CD4-positive, alpha-beta memory T cell (primary cell): ENCODE measurements around the gene ZNF708. TPM values are rescaled to one million over a fixed set of nuclear protein-coding genes. Genes with fewer than 3 reads are reported as not detected.
"Not testable (repeated sequence)": the region's sequence is repeated elsewhere in the genome, so short reads cannot be mapped to it uniquely, and the experiment has no call there.

Experiments
- CTCF ChIA-PET: fragments of 350-600 bp; sonication (Branson Sonifier 250); formaldehyde crosslinking; loops from one replicate; lab custom pipeline; 2021; ENCODE audit warnings: inconsistent platforms; ENCODE audit not compliant: partially characterized antibody; lab: Charles Lee
- POLR2A ChIA-PET: fragments of 350-600 bp; sonication (Branson Sonifier 250); formaldehyde crosslinking; loops from one replicate; lab custom pipeline; 2021; ENCODE audit not compliant: partially characterized antibody; lab: Charles Lee
- DNase-seq, 5 donors: peaks; one replicate each; pipeline versions ENCODE4 v3.0.0 to v3.0.0-alpha.2; 2020 to 2022; ENCODE audit warnings: mixed read lengths in 1 of 5
- H3K27ac ChIP-seq: one replicate; pipeline ENCODE4 v1.7.0; 2013; ENCODE audit warnings: low read depth, low read length
- H3K27me3 ChIP-seq: 2 replicates; pipeline ENCODE4 v1.7.0; 2013; ENCODE audit warnings: mild to moderate bottlenecking, low read length, moderate library complexity; ENCODE audit not compliant: insufficient read depth
- H3K36me3 ChIP-seq: 2 replicates; pipeline ENCODE4 v1.7.0; 2013; ENCODE audit warnings: mild to moderate bottlenecking, low read length, moderate library complexity; ENCODE audit not compliant: insufficient read depth
- H3K4me1 ChIP-seq: 2 replicates; pipeline ENCODE4 v1.7.0; 2013; ENCODE audit warnings: mild to moderate bottlenecking, low read length, moderate library complexity; ENCODE audit not compliant: insufficient read depth
- H3K4me3 ChIP-seq, 2 donors: one replicate each; pipeline ENCODE4 v1.7.0; 2013; ENCODE audit warnings: low read length in 2 of 2, mild to moderate bottlenecking in 1 of 2
- H3K9me3 ChIP-seq, 2 donors: one replicate each; pipeline ENCODE4 v1.7.0; 2013; ENCODE audit warnings: low read length in 2 of 2, control low read depth in 1 of 2; ENCODE audit not compliant: control insufficient read depth in 1 of 2
- H3K27ac Mint-ChIP-seq, 7 donors: one replicate each; pipeline ENCODE4 v1.8.0; 2020 to 2021; ENCODE audit warnings: mixed read lengths in 7 of 7, mild to moderate bottlenecking in 6 of 7, inconsistent platforms in 3 of 7, moderate library complexity in 3 of 7
- H3K27me3 Mint-ChIP-seq, 2 donors: one replicate each; pipeline ENCODE4 v1.8.0; 2020 to 2021; ENCODE audit warnings: mixed read lengths in 2 of 2
- H3K36me3 Mint-ChIP-seq, 2 donors: one replicate each; pipeline ENCODE4 v1.8.0; 2020 to 2021; ENCODE audit warnings: mixed read lengths in 2 of 2, inconsistent platforms in 1 of 2, mild to moderate bottlenecking in 1 of 2
- H3K4me1 Mint-ChIP-seq, 4 donors: one replicate each; pipeline ENCODE4 v1.8.0; 2020 to 2021; ENCODE audit warnings: mixed read lengths in 4 of 4, mild to moderate bottlenecking in 1 of 4
- H3K4me3 Mint-ChIP-seq, 8 donors: one replicate each; pipeline ENCODE4 v1.8.0; 2020 to 2021; ENCODE audit warnings: mixed read lengths in 8 of 8, mild to moderate bottlenecking in 7 of 8, moderate library complexity in 6 of 8, inconsistent platforms in 3 of 8
- H3K9me3 Mint-ChIP-seq, 8 donors: one replicate each; pipeline ENCODE4 v1.8.0; 2020 to 2021; ENCODE audit warnings: mixed read lengths in 8 of 8, mild to moderate bottlenecking in 5 of 8, inconsistent platforms in 3 of 8, moderate library complexity in 1 of 8
- intact Hi-C: fragments of 100-400 bp; cut with micrococcal nuclease; formaldehyde crosslinking; loops from one replicate; pipeline ENCODE4 v1.15.1; 2023
- polyA plus RNA-seq, 2 donors: library from polyadenylated mRNA; unstranded; fragments of 300-500 nt; fragmentation: Illumina TruSeq; gene quantifications; one replicate each; pipeline ENCODE4 v1.2.3, GENCODE V29; 2021
- total RNA-seq, 2 experiments: library from RNA; stranded (reverse); gene quantifications; one replicate each; pipeline ENCODE4 v1.2.3, GENCODE V29; 2021

ZNF708 gene
- total and polyA plus RNA-seq, 4 experiments from 2014 or later: 6.6 to 44.2 (median 27.3) TPM

GRCh38 chr19:21314676-21315075 lies 14.5 kb downstream of the ZNF708 start:
- CTCF ChIA-PET: no interaction called here
- Histone ChIP-seq H3K4me3 (no peak overlapping the region), H3K9me3 (peaks cover 0 to 4% of the 10 kb centered on the region in 2 donors), H3K4me1 (peaks cover 19% of the 10 kb centered on the region), H3K27me3 (no peaks in the 10 kb centered on the region), H3K36me3 (no peaks in the 10 kb centered on the region), H3K27ac (no peak overlapping the region)
- Mint-ChIP-seq H3K4me3 (peak overlapping the region in 1 of 8 donors; percentile 8), H3K27ac (peak overlapping the region in 1 of 7 donors; percentile 19), H3K9me3 (peaks cover 0 to 31% (median 0%) of the 10 kb centered on the region in 8 donors), H3K27me3 (no peaks in the 10 kb centered on the region), H3K36me3 (peaks cover 14 to 42% of the 10 kb centered on the region in 2 donors), H3K4me1 (peaks cover 30 to 51% (median 42%) of the 10 kb centered on the region in 4 donors)
- DNase-seq: no peak
- POLR2A ChIA-PET: interaction anchor here (1.2 kb wide), 1 partner anchor 14 kb away, joined by 4 read pairs; no protein-coding TSS in a partner anchor
- intact Hi-C loops: no loop called here

DNA sequence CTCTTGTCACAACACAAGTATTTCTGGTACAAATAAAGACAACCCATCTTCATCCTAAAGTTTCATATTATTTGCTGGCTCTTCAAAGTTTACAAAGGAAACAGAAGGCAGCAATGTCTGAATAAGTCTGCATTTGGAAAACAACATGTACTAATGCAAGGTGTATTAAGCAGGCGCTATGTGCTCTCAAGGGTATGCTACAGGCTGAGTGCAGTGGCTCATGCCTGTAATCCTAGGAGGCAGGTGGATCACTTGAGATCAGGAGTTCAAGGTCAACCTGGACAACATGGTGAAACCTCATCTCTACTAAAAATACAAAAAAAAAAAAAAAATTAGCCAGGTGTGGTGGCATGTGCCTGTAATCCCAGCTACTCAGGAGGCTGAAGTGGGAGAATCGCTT lies 16.4 kb downstream of the ZNF708 start:
- POLR2A ChIA-PET, CTCF ChIA-PET, H3K9me3 ChIP-seq, H3K27me3 ChIP-seq, DNase-seq, H3K27me3 Mint-ChIP-seq, H3K4me3 Mint-ChIP-seq, H3K27ac ChIP-seq, intact Hi-C loops, H3K36me3 ChIP-seq, H3K4me3 ChIP-seq: not testable (repeated sequence)
- peak overlapping the region in 3 of 7 donors; percentile 13 to 78 (median 78) for H3K27ac Mint-ChIP-seq
- peaks cover 11% of the 10 kb centered on the region for H3K4me1 ChIP-seq
- peaks cover 0 to 24% (median 0%) of the 10 kb centered on the region in 8 donors for H3K9me3 Mint-ChIP-seq
- peaks cover 26 to 42% (median 34%) of the 10 kb centered on the region in 4 donors for H3K4me1 Mint-ChIP-seq
- peaks cover 24 to 45% of the 10 kb centered on the region in 2 donors for H3K36me3 Mint-ChIP-seq

GRCh38 chr19:21308773-21309172 lies 20.4 kb downstream of the ZNF708 start:
- Mint-ChIP-seq H3K27ac (no peak overlapping the region), H3K4me3 (peak overlapping the region in 1 of 8 donors; percentile 56), H3K36me3 (peaks cover 41 to 62% of the 10 kb centered on the region in 2 donors), H3K27me3 (no peaks in the 10 kb centered on the region), H3K9me3 (peaks cover 0 to 32% (median 8%) of the 10 kb centered on the region in 8 donors), H3K4me1 (peaks cover 8 to 19% (median 14%) of the 10 kb centered on the region in 4 donors)
- intact Hi-C loops: no loop called here
- Histone ChIP-seq H3K4me3 (no peak overlapping the region), H3K9me3 (peaks cover 0 to 6% of the 10 kb centered on the region in 2 donors), H3K36me3 (peaks cover 16% of the 10 kb centered on the region), H3K4me1 (no peaks in the 10 kb centered on the region), H3K27me3 (no peaks in the 10 kb centered on the region), H3K27ac (no peak overlapping the region)
- CTCF ChIA-PET: no interaction called here
- POLR2A ChIA-PET: no interaction called here
- no peak for DNase-seq

DNA sequence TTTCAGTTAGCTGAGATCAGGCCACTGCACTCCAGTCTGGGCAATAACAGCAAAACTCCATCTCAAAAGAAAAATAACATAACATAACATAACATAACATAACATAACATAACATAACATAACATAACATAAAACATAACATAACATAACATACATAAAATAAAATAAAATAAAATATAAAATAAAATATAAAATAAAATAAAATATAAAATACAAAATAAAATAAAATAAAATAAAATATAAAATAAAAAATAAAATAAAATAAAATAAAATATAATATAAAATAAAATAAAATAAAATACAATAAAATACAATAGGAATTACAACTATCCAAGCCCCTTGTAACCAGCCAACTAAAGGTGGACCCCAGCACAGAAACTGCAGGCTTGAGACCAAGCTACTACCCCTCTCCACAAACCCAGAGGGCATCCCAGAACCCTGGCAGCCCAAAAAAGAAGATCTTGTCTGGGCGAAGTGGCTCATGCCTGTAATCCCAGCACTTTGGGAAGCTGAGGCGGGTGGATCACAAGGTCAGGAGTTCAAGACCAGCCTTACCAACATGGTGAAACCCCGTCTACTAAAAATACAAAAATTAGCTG lies 22.2 kb downstream of the ZNF708 start:
- H3K4me1 Mint-ChIP-seq, H3K27ac Mint-ChIP-seq, H3K27me3 ChIP-seq, intact Hi-C loops, CTCF ChIA-PET, H3K27me3 Mint-ChIP-seq, DNase-seq, H3K27ac ChIP-seq, H3K4me1 ChIP-seq, POLR2A ChIA-PET, H3K9me3 ChIP-seq, H3K4me3 ChIP-seq, H3K4me3 Mint-ChIP-seq: not testable (repeated sequence)
- H3K9me3 Mint-ChIP-seq: peaks cover 0 to 36% (median 15%) of the 10 kb centered on the region in 8 donors
- H3K36me3 Mint-ChIP-seq: peaks cover 50 to 63% of the 10 kb centered on the region in 2 donors
- peaks cover 16% of the 10 kb centered on the region for H3K36me3 ChIP-seq

DNA sequence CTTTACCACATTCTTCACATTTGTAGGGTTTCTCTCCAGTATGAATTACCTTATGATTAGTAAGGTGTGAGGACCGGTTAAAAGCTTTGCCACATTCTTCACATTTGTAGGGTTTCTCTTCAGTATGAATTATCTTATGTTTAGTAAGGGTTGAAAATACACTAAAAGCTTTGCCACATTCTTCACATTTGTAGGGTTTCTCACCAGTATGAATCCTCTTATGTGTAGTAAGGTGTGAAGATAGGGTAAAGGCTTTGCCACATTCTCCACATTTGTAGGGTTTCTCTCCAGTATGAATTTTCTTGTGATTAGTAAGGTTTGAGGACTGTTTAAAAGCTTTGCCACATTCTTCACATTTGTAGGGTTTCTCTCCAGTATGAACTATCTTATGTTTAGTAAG lies 35.4 kb downstream of the ZNF708 start:
- H3K27me3 ChIP-seq, intact Hi-C loops, H3K4me1 Mint-ChIP-seq, H3K27ac Mint-ChIP-seq, POLR2A ChIA-PET, H3K4me3 Mint-ChIP-seq, DNase-seq, H3K4me1 ChIP-seq, CTCF ChIA-PET, H3K27ac ChIP-seq, H3K27me3 Mint-ChIP-seq: not testable (repeated sequence)
- peaks cover 3 to 23% of the 10 kb centered on the region in 2 donors for H3K9me3 ChIP-seq
- Mint-ChIP-seq H3K36me3 (peaks cover 50 to 58% of the 10 kb centered on the region in 2 donors), H3K9me3 (peaks cover 0 to 91% (median 73%) of the 10 kb centered on the region in 8 donors)
- H3K36me3 ChIP-seq: peaks cover 21% of the 10 kb centered on the region
- H3K4me3 ChIP-seq: peak overlapping the region in 1 of 2 donors; percentile 10

DNA sequence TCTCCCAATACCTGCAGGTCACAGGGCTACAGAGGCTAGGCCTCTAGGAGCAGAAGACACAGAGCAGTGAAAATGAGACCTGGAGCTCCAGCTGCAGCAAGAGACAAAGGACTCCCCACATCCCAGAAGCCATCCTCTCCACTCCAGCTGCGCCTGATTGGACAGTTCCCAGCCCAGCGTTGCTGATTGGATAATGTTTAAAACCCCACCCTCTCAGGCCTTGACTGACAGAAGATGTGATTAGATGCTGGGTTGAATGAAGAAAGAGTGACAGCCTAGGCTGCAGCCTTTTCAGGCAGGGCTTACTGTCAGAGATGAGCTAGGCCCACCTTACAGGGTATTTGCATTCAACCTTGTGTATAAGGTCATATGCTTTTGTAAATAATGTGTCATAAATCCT lies 59.4 kb downstream of the ZNF708 start:
- H3K27me3 ChIP-seq: no peaks in the 10 kb centered on the region
- no peak overlapping the region for H3K27ac ChIP-seq
- intact Hi-C loops: no loop called here
- H3K4me3 ChIP-seq: no peak overlapping the region
- no peaks in the 10 kb centered on the region for H3K4me1 ChIP-seq
- Mint-ChIP-seq H3K27ac (no peak overlapping the region), H3K4me1 (no peaks in the 10 kb centered on the region), H3K36me3 (peaks cover 6 to 11% of the 10 kb centered on the region in 2 donors), H3K9me3 (peaks cover 2 to 63% (median 42%) of the 10 kb centered on the region in 8 donors), H3K27me3 (no peaks in the 10 kb centered on the region), H3K4me3 (no peak overlapping the region)
- no peak for DNase-seq
- ChIA-PET CTCF (interaction anchor here (0.6 kb wide), 1 partner anchor 1461 kb away, joined by 3 read pairs; no protein-coding TSS in a partner anchor), POLR2A (no interaction called here)
- no peaks in the 10 kb centered on the region for H3K36me3 ChIP-seq
- no peaks in the 10 kb centered on the region for H3K9me3 ChIP-seq

DNA sequence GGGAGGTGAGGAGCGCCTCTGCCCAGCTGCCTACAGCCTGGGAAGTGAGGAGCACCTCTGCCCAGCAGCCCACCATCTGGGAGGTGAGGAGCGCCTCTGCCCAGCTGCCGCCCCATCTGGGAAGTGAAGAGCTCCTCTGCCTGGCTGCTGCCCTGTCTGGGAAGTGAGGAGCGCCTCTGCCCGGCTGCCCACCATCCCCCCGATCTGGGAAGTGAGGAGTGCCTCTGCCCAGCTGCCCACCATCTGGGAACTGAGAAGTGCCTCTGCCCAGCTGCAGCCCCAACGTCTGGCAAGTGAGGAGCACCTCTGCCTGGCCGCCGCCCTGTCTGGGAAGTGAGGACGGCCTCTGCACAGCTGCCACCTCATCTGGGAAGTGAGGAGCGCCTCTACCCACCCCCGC lies 64.3 kb downstream of the ZNF708 start:
- ChIA-PET CTCF (no interaction called here), POLR2A (no interaction called here)
- H3K4me3 Mint-ChIP-seq: no peak overlapping the region
- Histone ChIP-seq H3K27me3 (no peaks in the 10 kb centered on the region), H3K4me1 (no peaks in the 10 kb centered on the region), H3K36me3 (no peaks in the 10 kb centered on the region), H3K9me3 (no peaks in the 10 kb centered on the region), H3K4me3 (no peak overlapping the region), H3K27ac (no peak overlapping the region)
- no peaks in the 10 kb centered on the region for H3K36me3 Mint-ChIP-seq
- peaks cover 0 to 3% of the 10 kb centered on the region in 2 donors for H3K27me3 Mint-ChIP-seq
- peaks cover 0 to 44% (median 27%) of the 10 kb centered on the region in 8 donors for H3K9me3 Mint-ChIP-seq
- no peaks in the 10 kb centered on the region for H3K4me1 Mint-ChIP-seq
- no peak for DNase-seq
- intact Hi-C loops: no loop called here
- H3K27ac Mint-ChIP-seq: no peak overlapping the region
